ENCODE measurements around the gene PHETA1. TPM values are rescaled to one million over a fixed set of nuclear protein-coding genes. Genes with fewer than 3 reads are reported as not detected.

Gene PHETA1
- total and polyA plus RNA-seq, 10 of the 15 experiments (the other 5 are each of a cell fraction or from before 2014, with no cell fraction given) = 0.02 to 1.3 (median 0.51) TPM; not detected in 1

DNA sequence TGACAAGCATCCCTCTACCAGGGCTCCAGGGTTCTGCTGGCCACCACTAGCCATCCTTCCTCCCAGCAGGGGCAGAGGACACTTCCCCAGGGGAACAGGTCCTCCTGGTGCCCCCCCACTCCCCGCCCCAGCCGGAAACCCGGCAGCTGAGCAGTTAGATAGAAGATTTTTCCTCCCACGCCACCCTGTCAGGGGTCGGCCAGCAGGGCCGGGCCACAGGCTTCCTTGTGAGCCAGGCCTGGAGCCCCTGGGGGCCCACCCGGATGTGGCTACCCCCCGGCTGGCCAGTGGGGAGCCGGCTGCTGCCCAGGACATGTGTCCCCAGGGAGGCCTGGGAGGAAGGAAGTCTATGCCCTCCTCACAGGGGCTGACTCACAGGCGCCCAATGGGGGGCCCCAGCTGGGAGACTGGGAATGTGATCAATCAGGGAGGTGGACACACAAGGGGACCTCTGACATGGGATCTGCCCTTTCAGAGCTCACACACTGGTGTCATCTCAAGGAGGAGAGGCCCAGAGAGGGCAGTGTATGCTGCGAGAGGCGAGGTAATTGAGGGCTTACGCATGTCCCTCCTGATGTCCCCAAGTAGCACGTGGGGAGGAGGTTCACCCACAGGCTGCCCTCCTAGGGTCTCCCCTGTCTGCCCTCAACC is 41.0 kb upstream of the PHETA1 start (continued):
- TF ChIP-seq PKNOX1 (IDR thresholded peaks at IDR 0.05) = no peak
- TF ChIP-seq CREB1 (IDR thresholded peaks at IDR 0.05; ENCODE audit: low read depth) = no peak
- TF ChIP-seq BACH1 (IDR thresholded peaks at IDR 0.05; ENCODE audit: borderline replicate concordance) = no peak
- TF ChIP-seq NFYB (IDR thresholded peaks at IDR 0.05; ENCODE audit: insufficient read depth, low read depth, low read length) = no peak
- peak; percentile 54; the same call in 1 of the 2 replicates for TF ChIP-seq EED (IDR thresholded peaks at IDR 0.05; ENCODE audit: low read depth)
- TF ChIP-seq, protein P1, sequence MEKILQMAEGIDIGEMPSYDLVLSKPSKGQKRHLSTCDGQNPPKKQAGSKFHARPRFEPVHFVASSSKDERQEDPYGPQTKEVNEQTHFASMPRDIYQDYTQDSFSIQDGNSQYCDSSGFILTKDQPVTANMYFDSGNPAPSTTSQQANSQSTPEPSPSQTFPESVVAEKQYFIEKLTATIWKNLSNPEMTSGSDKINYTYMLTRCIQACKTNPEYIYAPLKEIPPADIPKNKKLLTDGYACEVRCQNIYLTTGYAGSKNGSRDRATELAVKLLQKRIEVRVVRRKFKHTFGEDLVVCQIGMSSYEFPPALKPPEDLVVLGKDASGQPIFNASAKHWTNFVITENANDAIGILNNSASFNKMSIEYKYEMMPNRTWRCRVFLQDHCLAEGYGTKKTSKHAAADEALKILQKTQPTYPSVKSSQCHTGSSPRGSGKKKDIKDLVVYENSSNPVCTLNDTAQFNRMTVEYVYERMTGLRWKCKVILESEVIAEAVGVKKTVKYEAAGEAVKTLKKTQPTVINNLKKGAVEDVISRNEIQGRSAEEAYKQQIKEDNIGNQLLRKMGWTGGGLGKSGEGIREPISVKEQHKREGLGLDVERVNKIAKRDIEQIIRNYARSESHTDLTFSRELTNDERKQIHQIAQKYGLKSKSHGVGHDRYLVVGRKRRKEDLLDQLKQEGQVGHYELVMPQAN (conservative IDR thresholded peaks at IDR 0.05) = peak; percentile 19; the same call in 1 of the 2 replicates
- TF ChIP-seq NR2F1 (conservative IDR thresholded peaks at IDR 0.05) = peak; percentile 63
- TF ChIP-seq NFIC (IDR thresholded peaks at IDR 0.05; ENCODE audit: low read depth, low read length) = no peak
- peak; percentile 39 to 59; a peak in 3 of 4 replicates for TF ChIP-seq IKZF2 (IDR thresholded peaks at IDR 0.05)
- no peak for TF ChIP-seq POLR2AphosphoS2 (IDR thresholded peaks at IDR 0.05; ENCODE audit: low read depth, low read length)
- no peak for TF ChIP-seq TCF7 (IDR thresholded peaks at IDR 0.05; ENCODE audit: borderline replicate concordance)
- no peak for TF ChIP-seq CBX3 (IDR thresholded peaks at IDR 0.05; ENCODE audit: borderline replicate concordance, low read depth)
- no peak for TF ChIP-seq ZNF207 (IDR thresholded peaks at IDR 0.05; ENCODE audit: borderline replicate concordance)
- no peak for TF ChIP-seq POLR2AphosphoS5 (IDR thresholded peaks at IDR 0.05; ENCODE audit: low read length)
- no peak for TF ChIP-seq E2F4 (IDR thresholded peaks at IDR 0.05; ENCODE audit: low read depth, low read length)
- TF ChIP-seq SIN3A (IDR thresholded peaks at IDR 0.05; ENCODE audit: low read depth, low read length) = no peak
- TF ChIP-seq RAD21 (IDR thresholded peaks at IDR 0.05; ENCODE audit: insufficient read depth, low read depth, low read length) = no peak
- TF ChIP-seq ZBTB33 (IDR thresholded peaks at IDR 0.05) = no peak
- TF ChIP-seq CREM (IDR thresholded peaks at IDR 0.05; ENCODE audit: low read depth) = no peak
- TF ChIP-seq STAT1 (conservative IDR thresholded peaks at IDR 0.05) = no peak
- no peak for TF ChIP-seq ZBED1 (IDR thresholded peaks at IDR 0.05; ENCODE audit: borderline replicate concordance)
- no peak for TF ChIP-seq ZBTB4 (CRISPR knock-in tag; IDR thresholded peaks at IDR 0.05)
- TF ChIP-seq MTA3 (IDR thresholded peaks at IDR 0.05; ENCODE audit: borderline replicate concordance, low read length) = no peak

Measured in GM12878 (cell line).